ENCODE data around the gene EPO. TPM values are rescaled to one million over a fixed set of nuclear protein-coding genes. Genes with fewer than 3 reads are reported as not detected.
"Not testable (repeated sequence)": the region's sequence is repeated elsewhere in the genome, so short reads cannot be mapped to it uniquely, and the experiment has no call there.

The EPO gene
- total RNA-seq, 1 donor from 2014 or later = 0.68 TPM

DNA sequence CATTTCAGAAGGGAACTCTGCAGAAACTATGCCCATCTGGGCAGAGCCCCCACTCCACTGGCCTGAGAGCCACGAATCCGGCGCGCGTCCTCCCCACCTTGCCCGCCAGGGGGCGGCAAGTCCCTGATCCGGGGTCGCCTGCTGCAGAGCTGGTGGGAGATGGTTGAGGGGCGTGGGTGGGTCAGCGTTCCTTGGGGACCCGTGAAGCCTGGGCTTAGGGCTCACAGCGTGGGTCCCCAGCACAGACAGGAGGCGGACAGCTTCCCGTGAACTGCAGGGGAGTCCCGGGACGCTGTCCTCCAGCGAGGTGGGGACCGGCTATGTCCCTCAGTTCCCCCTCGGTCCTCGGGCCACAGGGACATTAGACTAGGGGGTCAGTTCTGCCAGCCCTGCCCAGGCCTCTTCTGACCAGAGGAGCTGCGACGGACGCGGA, 14.9 kb upstream of the EPO start:
- peak; percentile 82 for DNase-seq (ENCODE audit: low spot score)

DNA sequence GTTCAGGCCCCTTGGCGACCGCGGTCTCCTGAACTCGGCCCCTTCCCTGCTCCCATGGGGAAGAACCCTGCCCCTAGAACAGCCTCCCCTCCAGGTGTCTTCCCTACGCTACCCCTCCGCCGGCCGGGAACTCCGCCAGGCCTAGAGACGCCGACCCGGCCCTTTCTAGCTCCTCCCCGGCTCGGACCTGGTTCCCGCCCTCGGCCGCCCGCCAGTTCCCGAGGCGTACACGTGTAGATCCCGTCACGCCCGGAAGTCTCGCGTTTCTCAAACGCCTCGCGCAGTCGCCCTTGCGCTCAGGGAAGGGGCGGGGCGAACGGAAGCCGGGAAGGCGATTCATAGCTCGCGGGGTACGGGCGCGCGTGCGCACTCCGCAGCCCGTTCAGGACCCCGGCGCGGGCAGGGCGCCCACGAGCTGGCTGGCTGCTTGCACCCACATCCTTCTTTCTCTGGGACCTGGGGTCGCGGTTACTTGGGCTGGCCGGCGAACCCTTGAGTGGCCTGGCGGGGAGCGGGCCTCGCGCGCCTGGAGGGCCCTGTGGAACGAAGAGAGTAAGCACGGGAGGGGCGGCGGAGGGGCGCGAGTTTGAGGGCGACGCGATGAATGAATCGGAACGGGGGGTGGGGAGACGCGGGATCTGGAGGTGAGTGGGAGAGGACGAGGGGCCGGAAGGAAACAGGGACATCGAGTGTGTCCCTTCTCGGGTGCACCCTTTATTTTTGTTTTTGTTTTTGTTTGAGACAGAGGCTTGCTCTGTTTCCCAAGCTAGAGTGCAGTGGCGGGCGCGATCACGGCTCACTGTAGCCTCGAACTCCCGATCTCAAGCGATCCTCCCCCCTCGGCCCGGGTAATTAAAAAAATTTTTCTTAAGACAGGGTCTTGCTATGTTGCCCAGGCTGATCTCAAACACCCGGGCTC, 14.3 kb upstream of the EPO start, which contains the start of gene POP7:
POP7 (plus strand) TSS at position 369 of the 919 bp plus-strand sequence. CDS start 710 bp downstream, outside the sequence.
- peak; percentile 99 for DNase-seq (ENCODE audit: low spot score)

DNA sequence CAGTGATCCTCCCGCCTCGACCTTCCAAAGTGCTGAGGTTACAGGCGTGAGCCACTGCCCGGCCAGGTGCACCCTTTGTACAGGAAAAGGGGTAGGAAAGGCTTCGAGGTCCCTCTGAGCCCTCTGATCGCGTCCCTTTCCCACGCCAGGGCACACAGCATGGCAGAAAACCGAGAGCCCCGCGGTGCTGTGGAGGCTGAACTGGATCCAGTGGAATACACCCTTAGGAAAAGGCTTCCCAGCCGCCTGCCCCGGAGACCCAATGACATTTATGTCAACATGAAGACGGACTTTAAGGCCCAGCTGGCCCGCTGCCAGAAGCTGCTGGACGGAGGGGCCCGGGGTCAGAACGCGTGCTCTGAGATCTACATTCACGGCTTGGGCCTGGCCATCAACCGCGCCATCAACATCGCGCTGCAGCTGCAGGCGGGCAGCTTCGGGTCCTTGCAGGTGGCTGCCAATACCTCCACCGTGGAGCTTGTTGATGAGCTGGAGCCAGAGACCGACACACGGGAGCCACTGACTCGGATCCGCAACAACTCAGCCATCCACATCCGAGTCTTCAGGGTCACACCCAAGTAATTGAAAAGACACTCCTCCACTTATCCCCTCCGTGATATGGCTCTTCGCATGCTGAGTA, 13.5 kb upstream of the EPO start:
- no peak for DNase-seq (ENCODE audit: low spot score)

GRCh38 chr7:100708395-100708794, 11.9 kb upstream of the EPO start:
- DNase-seq (ENCODE audit: low spot score) = no peak

DNA sequence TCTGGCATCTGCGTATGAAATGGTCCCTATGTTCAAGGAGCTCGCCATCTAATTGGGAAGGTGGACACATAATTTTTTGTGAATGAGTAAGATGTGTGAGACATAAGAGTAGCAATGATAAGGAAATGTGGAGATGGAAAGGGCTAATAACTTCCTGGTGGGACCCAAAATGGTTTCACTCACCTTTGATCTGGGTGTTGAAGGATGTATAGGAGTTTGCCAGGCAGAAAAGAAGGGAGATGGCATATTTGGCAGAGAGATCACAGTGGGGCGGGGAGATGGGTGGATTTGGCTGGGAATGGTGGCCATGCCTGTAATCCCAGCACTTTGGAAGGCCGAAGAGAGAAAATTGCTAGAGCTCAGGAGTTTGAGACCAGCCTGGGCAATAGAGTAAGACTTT, 9.8 kb upstream of the EPO start:
- DNase-seq (ENCODE audit: low spot score) = no peak

DNA sequence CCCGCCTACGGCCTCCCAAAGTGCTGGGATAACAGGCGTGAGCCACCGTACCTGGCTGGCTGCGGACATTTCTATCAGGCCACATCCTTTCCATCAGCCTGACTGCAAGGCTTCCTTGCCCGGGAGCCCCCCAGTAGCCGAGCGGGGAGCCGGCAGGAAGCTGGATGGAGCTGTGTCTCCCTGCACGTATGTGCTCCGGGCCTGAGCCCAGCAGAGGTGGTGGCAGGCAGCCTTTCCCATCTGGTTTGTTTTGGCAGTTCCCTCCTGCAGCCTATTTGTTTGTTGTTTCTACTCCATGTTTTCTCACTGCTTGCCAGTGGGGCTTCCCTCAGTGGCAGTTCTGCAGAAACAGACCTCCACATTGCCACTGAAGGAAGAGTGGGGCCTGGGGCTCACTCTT, 8.9 kb upstream of the EPO start:
- no peak for DNase-seq (ENCODE audit: low spot score)

DNA sequence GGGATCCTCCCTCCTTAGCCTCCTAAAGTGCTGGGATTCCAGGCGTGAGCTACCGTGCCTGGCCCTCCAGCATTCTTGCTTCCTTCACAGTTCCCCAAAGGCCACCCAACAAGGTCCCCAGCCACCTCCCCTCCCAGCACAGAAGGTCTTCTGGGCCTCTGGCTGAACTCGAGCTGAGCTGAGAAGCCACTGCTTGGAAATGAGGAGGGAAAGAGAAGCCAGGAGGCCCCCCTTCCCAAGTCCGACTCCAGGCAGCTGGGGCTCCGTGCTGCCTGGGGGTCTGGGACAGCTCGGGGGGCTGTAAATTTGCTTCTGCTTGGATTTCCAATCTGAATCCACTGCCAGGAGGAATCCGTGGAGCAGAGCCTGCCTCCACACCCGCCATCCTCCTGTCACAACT, 5.5 kb upstream of the EPO start:
- no peak for DNase-seq (ENCODE audit: low spot score)

GRCh38 chr7:100717073-100717472, 3.2 kb upstream of the EPO start:
- not testable (repeated sequence) for DNase-seq (ENCODE audit: low spot score)

- no peak for DNase-seq (ENCODE audit: low spot score)
These were observed 567 bp upstream of the EPO start for GRCh38 chr7:100719523-100720278.

- DNase-seq (ENCODE audit: low spot score) = no peak
These were observed 620 bp downstream of the EPO start for GRCh38 chr7:100720671-100721504.

- DNase-seq (ENCODE audit: low spot score) = no peak
These were observed 1.2 kb downstream of the EPO start for GRCh38 chr7:100721505-100721812.

DNA sequence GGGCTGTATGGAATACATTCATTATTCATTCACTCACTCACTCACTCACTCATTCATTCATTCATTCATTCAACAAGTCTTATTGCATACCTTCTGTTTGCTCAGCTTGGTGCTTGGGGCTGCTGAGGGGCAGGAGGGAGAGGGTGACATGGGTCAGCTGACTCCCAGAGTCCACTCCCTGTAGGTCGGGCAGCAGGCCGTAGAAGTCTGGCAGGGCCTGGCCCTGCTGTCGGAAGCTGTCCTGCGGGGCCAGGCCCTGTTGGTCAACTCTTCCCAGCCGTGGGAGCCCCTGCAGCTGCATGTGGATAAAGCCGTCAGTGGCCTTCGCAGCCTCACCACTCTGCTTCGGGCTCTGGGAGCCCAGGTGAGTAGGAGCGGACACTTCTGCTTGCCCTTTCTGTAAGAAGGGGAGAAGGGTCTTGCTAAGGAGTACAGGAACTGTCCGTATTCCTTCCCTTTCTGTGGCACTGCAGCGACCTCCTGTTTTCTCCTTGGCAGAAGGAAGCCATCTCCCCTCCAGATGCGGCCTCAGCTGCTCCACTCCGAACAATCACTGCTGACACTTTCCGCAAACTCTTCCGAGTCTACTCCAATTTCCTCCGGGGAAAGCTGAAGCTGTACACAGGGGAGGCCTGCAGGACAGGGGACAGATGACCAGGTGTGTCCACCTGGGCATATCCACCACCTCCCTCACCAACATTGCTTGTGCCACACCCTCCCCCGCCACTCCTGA, 2.4 kb downstream of the EPO start:
- no peak for DNase-seq (ENCODE audit: low spot score)

DNA sequence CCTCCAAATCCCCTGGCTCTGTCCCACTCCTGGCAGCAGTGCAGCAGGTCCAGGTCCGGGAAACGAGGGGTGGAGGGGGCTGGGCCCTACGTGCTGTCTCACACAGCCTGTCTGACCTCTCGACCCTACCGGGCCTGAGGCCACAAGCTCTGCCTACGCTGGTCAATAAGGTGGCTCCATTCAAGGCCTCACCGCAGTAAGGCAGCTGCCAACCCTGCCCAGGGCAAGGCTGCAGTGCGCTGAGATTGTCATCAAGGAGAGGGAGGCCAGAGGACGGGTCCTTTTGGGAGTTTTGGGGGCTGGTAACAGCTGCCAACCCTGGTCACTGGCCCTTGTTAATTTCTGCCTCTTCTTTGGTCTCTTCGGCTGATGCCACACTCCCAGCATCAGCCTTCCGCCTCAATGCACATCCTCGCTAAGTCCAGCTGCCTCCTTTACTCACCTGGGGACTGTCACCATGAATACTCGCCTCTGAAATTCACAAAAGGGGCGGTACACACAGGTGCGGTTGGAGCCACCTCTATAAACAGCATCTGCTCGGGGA, 3.5 kb downstream of the EPO start:
- DNase-seq (ENCODE audit: low spot score) = no peak

DNA sequence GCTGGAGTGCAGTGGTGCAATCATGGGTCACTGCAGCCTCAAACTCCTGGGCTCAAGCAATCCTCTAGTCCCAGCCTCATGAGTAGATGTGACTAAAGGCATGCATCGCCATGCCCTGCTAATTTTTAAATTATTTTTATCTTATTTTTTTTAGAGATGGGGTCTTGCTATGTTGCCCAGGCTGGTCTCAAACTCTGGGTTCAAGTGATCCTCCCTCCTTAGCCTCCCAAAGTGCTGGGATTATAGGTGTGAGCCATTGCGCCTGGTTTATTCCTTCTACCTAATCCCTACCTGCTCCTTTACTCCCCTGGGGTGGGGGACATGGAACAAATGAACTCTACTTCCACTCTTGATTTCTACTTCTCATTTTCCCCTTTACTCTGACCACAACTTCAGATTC, 4.1 kb downstream of the EPO start:
- DNase-seq (ENCODE audit: low spot score) = not testable (repeated sequence)

GRCh38 chr7:100726996-100727761, 6.9 kb downstream of the EPO start:
- no peak for DNase-seq (ENCODE audit: low spot score)

- DNase-seq (ENCODE audit: low spot score) = no peak
These were observed 7.9 kb downstream of the EPO start for GRCh38 chr7:100728196-100728595.

- DNase-seq (ENCODE audit: low spot score) = no peak
These were observed 10.0 kb downstream of the EPO start for GRCh38 chr7:100730136-100730800.

- DNase-seq (ENCODE audit: low spot score) = no peak
These were observed 11.8 kb downstream of the EPO start for GRCh38 chr7:100731937-100732636.

GRCh38 chr7:100735730-100736129, 15.5 kb downstream of the EPO start:
- DNase-seq (ENCODE audit: low spot score) = no peak
